ENCODE results near the gene SENP6. TPM values are rescaled to one million over a fixed set of nuclear protein-coding genes. Genes with fewer than 3 reads are reported as not detected.

SENP6 gene
- total RNA-seq, result 39.0 and 66.9 TPM in 2 replicates

GRCh38 chr6:75601304-75602245, at the start of gene SENP6:
SENP6 (plus strand) TSS chr6:75601880; CDS start chr6:75602525, 645 bp downstream.

GRCh38 chr6:75748743-75749538, 147.3 kb downstream of the SENP6 start, which contains the start of gene MYO6:
MYO6 (plus strand) TSS chr6:75749239; CDS start chr6:75817548, 68,309 bp downstream.

Other genes with a start within 250 kb of the SENP6 start
- 10.8 and 28.6 TPM in 2 replicates for gene FILIP1, start 108.1 kb upstream of the SENP6 start, total RNA-seq
- 27.0 and 58.1 TPM in 2 replicates for gene MYO6, start 147.4 kb downstream of the SENP6 start, total RNA-seq